ENCODE data around the gene SPOUT1. TPM values are rescaled to one million over a fixed set of nuclear protein-coding genes. Genes with fewer than 3 reads are reported as not detected.

Gene SPOUT1
- total RNA-seq, 6 experiments from 2014 or later, result 14.5 to 37.8 (median 24.5) TPM

- no peak for ATAC-seq
- intact Hi-C loops (cut with DNase I), result no loop called here
- Histone ChIP-seq H3K27me3 (no peaks in the 10 kb centered on the region), H3K27ac (no peak overlapping the region), H3K4me3 (no peak overlapping the region), H3K9me3 (no peaks in the 10 kb centered on the region), H3K4me1 (peaks cover 0 to 29% (median 4%) of the 10 kb centered on the region in 4 donors), H3K36me3 (peaks cover 0 to 39% (median 4%) of the 10 kb centered on the region in 4 donors)
- DNase-seq, result no peak
- 83% methylated on average over 4 of the region's 22 CpGs for WGBS (ENCODE audit: insufficient coverage, low coverage, low lambda C conversion rate, missing lambda C conversion rate)
- TF ChIP-seq CTCF (IDR thresholded peaks at IDR 0.05) (no peak), POLR2A (IDR thresholded peaks at IDR 0.05) (no peak)
These were observed 3.5 kb downstream of the SPOUT1 start for GRCh38 chr9:128825923-128826700.

GRCh38 chr9:128824911-128825310 is 4.7 kb downstream of the SPOUT1 start:
- intact Hi-C loops (cut with DNase I), result no loop called here
- peak overlapping the region in 1 of 3 donors; percentile 43 for H3K27ac ChIP-seq
- H3K36me3 ChIP-seq, result peaks cover 0 to 39% (median 4%) of the 10 kb centered on the region in 4 donors
- ATAC-seq (no peak), DNase-seq (no peak)
- H3K9me3 ChIP-seq, result no peaks in the 10 kb centered on the region
- no peak overlapping the region for H3K4me3 ChIP-seq
- WGBS (ENCODE audit: insufficient coverage, low coverage, low lambda C conversion rate, missing lambda C conversion rate), result 100% methylated on average over 3 of the region's 7 CpGs
- H3K4me1 ChIP-seq, result peaks cover 0 to 30% (median 4%) of the 10 kb centered on the region in 4 donors
- TF ChIP-seq POLR2A (IDR thresholded peaks at IDR 0.05) (no peak), CTCF (IDR thresholded peaks at IDR 0.05) (no peak)
- H3K27me3 ChIP-seq, result no peaks in the 10 kb centered on the region

GRCh38 chr9:128823903-128824406 is 5.6 kb downstream of the SPOUT1 start:
- ATAC-seq (peak; percentile 32 to 82 (median 56)), DNase-seq (peak; percentile 56 to 89 (median 85))
- intact Hi-C loops (cut with DNase I), result no loop called here
- H3K27me3 ChIP-seq, result no peaks in the 10 kb centered on the region
- H3K4me3 ChIP-seq, result no peak overlapping the region
- peaks cover 0 to 39% (median 4%) of the 10 kb centered on the region in 4 donors for H3K36me3 ChIP-seq
- H3K27ac ChIP-seq, result peak overlapping the region in 1 of 3 donors; percentile 43
- H3K9me3 ChIP-seq, result no peaks in the 10 kb centered on the region
- 35% methylated on average over 3 of the region's 12 CpGs for WGBS (ENCODE audit: insufficient coverage, low coverage, low lambda C conversion rate, missing lambda C conversion rate)
- TF ChIP-seq CTCF (IDR thresholded peaks at IDR 0.05) (no peak), POLR2A (IDR thresholded peaks at IDR 0.05) (no peak)
- H3K4me1 ChIP-seq, result peaks cover 0 to 34% (median 3%) of the 10 kb centered on the region in 4 donors

- H3K9me3 ChIP-seq, result no peaks in the 10 kb centered on the region
- H3K4me3 ChIP-seq, result no peak overlapping the region
- WGBS (ENCODE audit: insufficient coverage, low coverage, low lambda C conversion rate, missing lambda C conversion rate), result no CpG with 5 or more reads among the region's 19 CpGs
- peak overlapping the region in 1 of 3 donors; percentile 43 for H3K27ac ChIP-seq
- DNase-seq (peak in 2 of 3 donors; percentile 66 to 72), ATAC-seq (peak; percentile 11 to 48 (median 22))
- H3K36me3 ChIP-seq, result peaks cover 0 to 39% (median 4%) of the 10 kb centered on the region in 4 donors
- no peak for TF ChIP-seq CTCF (IDR thresholded peaks at IDR 0.05)
- TF ChIP-seq POLR2A (IDR thresholded peaks at IDR 0.05), result no peak
- intact Hi-C loops (cut with DNase I), result no loop called here
- no peaks in the 10 kb centered on the region for H3K27me3 ChIP-seq
- H3K4me1 ChIP-seq, result peaks cover 0 to 30% (median under 1%) of the 10 kb centered on the region in 4 donors
These were observed 6.2 kb downstream of the SPOUT1 start for GRCh38 chr9:128823362-128823902.

Measured in right lobe of liver (tissue), 6 donors.